ENCODE results near the gene PCK1. TPM values are rescaled to one million over a fixed set of nuclear protein-coding genes. Genes with fewer than 3 reads are reported as not detected.

Gene PCK1
- total RNA-seq, 1 experiment from 2014 or later, result not detected

- no peaks in the 10 kb centered on the region for H3K9me3 ChIP-seq (ENCODE audit: insufficient read depth, low read depth)
- ChIA-PET CTCF (no interaction called here), POLR2A (ENCODE audit: unreplicated experiment) (no interaction called here)
- H4K20me1 ChIP-seq (ENCODE audit: insufficient read depth), result no peaks in the 10 kb centered on the region
- BruUV-seq (replicated peaks), result no TSS peak
- H3K4me3 ChIP-seq, result no peak overlapping the region
- H3K4me1 ChIP-seq (replicated peaks; ENCODE audit: insufficient read depth), result no peaks in the 10 kb centered on the region
- no peak overlapping the region for H3K4me2 ChIP-seq
- peaks cover 99% of the 10 kb centered on the region for H3K27me3 ChIP-seq (ENCODE audit: insufficient read depth, low read depth)
- no peak for DNase-seq
- H3K79me2 ChIP-seq (ENCODE audit: low read depth), result no peaks in the 10 kb centered on the region
- no peak for TF ChIP-seq EZH2 (IDR thresholded peaks at IDR 0.05; ENCODE audit: low read depth)
- no peak for TF ChIP-seq CTCF (conservative IDR thresholded peaks at IDR 0.05)
- no peak overlapping the region for H2AFZ ChIP-seq
- H3K27ac ChIP-seq, result no peak overlapping the region
- no peaks in the 10 kb centered on the region for H3K9me2 ChIP-seq (ENCODE audit: insufficient read depth)
- H3F3A ChIP-seq (ENCODE audit: insufficient read depth, low read depth), result 0 out of 2 replicates have a peak, but pooled peaks cover 3% of the 10 kb centered on the region
- intact Hi-C loops (cut with micrococcal nuclease; ENCODE audit: unreplicated experiment), result no loop called here
- H3K36me3 ChIP-seq (ENCODE audit: low read depth), result no peaks in the 10 kb centered on the region
Measured at GRCh38 chr20:57582029-57582378, 21.1 kb downstream of the PCK1 start.

GRCh38 chr20:57582432-57583288 lies 21.8 kb downstream of the PCK1 start:
- H3K27me3 ChIP-seq (ENCODE audit: insufficient read depth, low read depth), result peaks cover 99% of the 10 kb centered on the region
- 0 out of 2 replicates have a peak, but pooled peaks cover 3% of the 10 kb centered on the region for H3F3A ChIP-seq (ENCODE audit: insufficient read depth, low read depth)
- H3K27ac ChIP-seq, result no peak overlapping the region
- no peak overlapping the region for H3K4me2 ChIP-seq
- H3K4me3 ChIP-seq, result no peak overlapping the region
- TF ChIP-seq CTCF (conservative IDR thresholded peaks at IDR 0.05) (peak; percentile 55; the same call in 1 of the 2 replicates), EZH2 (IDR thresholded peaks at IDR 0.05; ENCODE audit: low read depth) (no peak)
- H3K79me2 ChIP-seq (ENCODE audit: low read depth), result no peaks in the 10 kb centered on the region
- no TSS peak for BruUV-seq (replicated peaks)
- H3K36me3 ChIP-seq (ENCODE audit: low read depth), result no peaks in the 10 kb centered on the region
- no peak for DNase-seq
- ChIA-PET CTCF (no interaction called here), POLR2A (ENCODE audit: unreplicated experiment) (no interaction called here)
- intact Hi-C loops (cut with micrococcal nuclease; ENCODE audit: unreplicated experiment), result no loop called here
- no peak overlapping the region for H2AFZ ChIP-seq
- H4K20me1 ChIP-seq (ENCODE audit: insufficient read depth), result no peaks in the 10 kb centered on the region
- no peaks in the 10 kb centered on the region for H3K9me2 ChIP-seq (ENCODE audit: insufficient read depth)
- no peaks in the 10 kb centered on the region for H3K9me3 ChIP-seq (ENCODE audit: insufficient read depth, low read depth)
- H3K4me1 ChIP-seq (replicated peaks; ENCODE audit: insufficient read depth), result no peaks in the 10 kb centered on the region

- intact Hi-C loops (cut with micrococcal nuclease; ENCODE audit: unreplicated experiment), result no loop called here
- no peaks in the 10 kb centered on the region for H3K4me1 ChIP-seq (replicated peaks; ENCODE audit: insufficient read depth)
- ChIA-PET POLR2A (ENCODE audit: unreplicated experiment) (no interaction called here), CTCF (no interaction called here)
- H3K4me3 ChIP-seq, result no peak overlapping the region
- H3K4me2 ChIP-seq, result no peak overlapping the region
- H3K27me3 ChIP-seq (ENCODE audit: insufficient read depth, low read depth), result peaks cover 96% of the 10 kb centered on the region
- DNase-seq, result no peak
- no peaks in the 10 kb centered on the region for H3K79me2 ChIP-seq (ENCODE audit: low read depth)
- no peaks in the 10 kb centered on the region for H3K9me2 ChIP-seq (ENCODE audit: insufficient read depth)
- H4K20me1 ChIP-seq (ENCODE audit: insufficient read depth), result no peaks in the 10 kb centered on the region
- H3K36me3 ChIP-seq (ENCODE audit: low read depth), result no peaks in the 10 kb centered on the region
- H2AFZ ChIP-seq, result no peak overlapping the region
- H3K9me3 ChIP-seq (ENCODE audit: insufficient read depth, low read depth), result no peaks in the 10 kb centered on the region
- BruUV-seq (replicated peaks), result no TSS peak
- 0 out of 2 replicates have a peak, but pooled peaks cover 3% of the 10 kb centered on the region for H3F3A ChIP-seq (ENCODE audit: insufficient read depth, low read depth)
- H3K27ac ChIP-seq, result no peak overlapping the region
- 0 out of 2 replicates have a peak, but pooled peaks have one; percentile 12 for TF ChIP-seq CTCF (conservative IDR thresholded peaks at IDR 0.05)
- TF ChIP-seq EZH2 (IDR thresholded peaks at IDR 0.05; ENCODE audit: low read depth), result no peak
Measured at GRCh38 chr20:57583289-57584257, 22.7 kb downstream of the PCK1 start.

Data from PC-9 (cell line).